HepG2 (cell line): ENCODE results near the gene DHRS1. TPM values are rescaled to one million over a fixed set of nuclear protein-coding genes. Genes with fewer than 3 reads are reported as not detected.

ENCODE experiments used
- EHMT2 ChIP-seq: fragments of 200-600 bp; sonication (generic); IDR thresholded peaks from 2 replicates; pipeline ENCODE4 v1.7.0; 2017; ENCODE audit warnings: antibody characterized with exemption, low read depth, low read length, borderline replicate concordance
- FIP1L1 ChIP-seq: fragments of 200-400 bp; formaldehyde crosslinking; IDR thresholded peaks from 2 replicates; pipeline ENCODE4 v1.6.1; 2018; ENCODE audit warnings: low read depth, mild to moderate bottlenecking, low read length, moderate library complexity, borderline replicate concordance; ENCODE audit not compliant: insufficient read depth
- FOXP1 ChIP-seq, 2 experiments: fragments of 450-650 bp in 1 of 2; IDR thresholded peaks; 2 replicates each; pipeline ENCODE4 v1.6.1; 2017 to 2018; ENCODE audit warnings: antibody characterized with exemption in 1 of 2
- GPBP1L1 ChIP-seq: sonication (generic); formaldehyde crosslinking; IDR thresholded peaks from 2 replicates; pipeline ENCODE4 v1.5.0; 2020; ENCODE audit warnings: mild to moderate bottlenecking, missing genetic modification reagents
- GZF1 ChIP-seq: sonication (generic); formaldehyde crosslinking; IDR thresholded peaks from 2 replicates; pipeline ENCODE4 v1.5.1; 2020; ENCODE audit warnings: mild to moderate bottlenecking, missing genetic modification reagents
- MAZ ChIP-seq, 2 experiments: sonication (generic) in 1 of 2; formaldehyde crosslinking in 1 of 2; IDR thresholded peaks; 2 replicates each; pipeline versions ENCODE4 v1.5.0 to v1.6.1; 2012 to 2020; ENCODE audit warnings: low read depth in 2 of 2, mild to moderate bottlenecking in 2 of 2, borderline replicate concordance in 1 of 2, improper control_type of control experiment in 1 of 2, low read length in 1 of 2, missing genetic modification reagents in 1 of 2, moderate library complexity in 1 of 2
- MXD3 ChIP-seq: IDR thresholded peaks from 2 replicates; pipeline ENCODE4 v1.6.1; 2016; ENCODE audit warnings: mild to moderate bottlenecking, missing biosample characterization, missing genetic modification reagents
- NCOR1 ChIP-seq: fragments of 200-600 bp; sonication (generic); IDR thresholded peaks from 2 replicates; pipeline ENCODE4 v1.7.0; 2017; ENCODE audit warnings: antibody characterized with exemption, low read length, borderline replicate concordance
- PHF5A ChIP-seq: IDR thresholded peaks from one replicate; pipeline ENCODE4 v1.6.1; 2018; ENCODE audit warnings: low read depth, missing genetic modification reagents; ENCODE audit not compliant: unreplicated experiment
- RBM22 ChIP-seq: fragments of 200-400 bp; formaldehyde crosslinking; optimal IDR thresholded peaks from 2 replicates; pipeline ENCODE3; 2017; ENCODE audit warnings: mild to moderate bottlenecking, low read length, moderate library complexity
- RFX3 ChIP-seq: IDR thresholded peaks from 2 replicates; pipeline ENCODE4 v1.6.1; 2016; ENCODE audit warnings: missing biosample characterization, missing genetic modification reagents
- SRY ChIP-seq: sonication (generic); formaldehyde crosslinking; IDR thresholded peaks from 2 replicates; pipeline ENCODE4 v1.8.0; 2022; ENCODE audit warnings: mild to moderate bottlenecking, missing genetic modification reagents
- TEAD3 ChIP-seq: optimal IDR thresholded peaks from 2 replicates; pipeline ENCODE3; 2016; ENCODE audit warnings: borderline replicate concordance
- TIGD3 ChIP-seq: sonication (generic); formaldehyde crosslinking; IDR thresholded peaks from 2 replicates; pipeline ENCODE4 v1.5.1; 2020; ENCODE audit warnings: mild to moderate bottlenecking, missing genetic modification reagents, borderline replicate concordance
- TOE1 ChIP-seq: sonication (generic); formaldehyde crosslinking; IDR thresholded peaks from 2 replicates; pipeline ENCODE4 v1.4.0; 2020; ENCODE audit warnings: mild to moderate bottlenecking, missing genetic modification reagents
- ZKSCAN8 ChIP-seq: IDR thresholded peaks from 2 replicates; pipeline ENCODE4 v1.6.1; 2016; ENCODE audit warnings: borderline replicate concordance, missing genetic modification reagents, missing compliant biosample characterization
- ZNF24 ChIP-seq: fragments of 450-650 bp; IDR thresholded peaks from 2 replicates; pipeline ENCODE4 v1.6.1; 2017; ENCODE audit warnings: antibody characterized with exemption, mild to moderate bottlenecking
- ZNF263 ChIP-seq: sonication (generic); formaldehyde crosslinking; IDR thresholded peaks from 2 replicates; pipeline ENCODE4 v1.4.0; 2020; ENCODE audit warnings: missing genetic modification reagents
- ZNF343 ChIP-seq: sonication (generic); formaldehyde crosslinking; IDR thresholded peaks from 2 replicates; pipeline ENCODE4 v1.4.0; 2020; ENCODE audit warnings: mild to moderate bottlenecking, missing genetic modification reagents
- ZNF550 ChIP-seq: sonication (generic); formaldehyde crosslinking; IDR thresholded peaks from 2 replicates; pipeline ENCODE4 v1.4.0; 2020; ENCODE audit warnings: mild to moderate bottlenecking, missing genetic modification reagents, borderline replicate concordance
- ZNF558 ChIP-seq: sonication (generic); formaldehyde crosslinking; IDR thresholded peaks from 2 replicates; pipeline ENCODE4 v1.9.0; 2022; ENCODE audit warnings: mild to moderate bottlenecking, missing genetic modification reagents, borderline replicate concordance
- ZNF589 ChIP-seq: sonication (generic); formaldehyde crosslinking; conservative IDR thresholded peaks from 2 replicates; pipeline ENCODE4 v1.8.0; 2022; ENCODE audit warnings: mild to moderate bottlenecking, moderate library complexity, missing genetic modification reagents
- ZNF710 ChIP-seq: sonication (generic); formaldehyde crosslinking; IDR thresholded peaks from 2 replicates; pipeline ENCODE4 v1.5.0; 2020; ENCODE audit warnings: mild to moderate bottlenecking, missing genetic modification reagents, borderline replicate concordance
- ZSCAN9 ChIP-seq: IDR thresholded peaks from 2 replicates; pipeline ENCODE4 v1.6.1; 2016; ENCODE audit warnings: borderline replicate concordance
- polyA plus RNA-seq, 8 experiments: library from polyadenylated mRNA; depleted of rRNA in 3 of 8; stranded (reverse) in 7 of 8; unstranded in 1 of 8; fragments of >200 nt; fragmentation: Illumina TruSeq in 4 of 8; extraction: Trizol in 4 of 8; gene quantifications; 2 replicates each; pipeline versions ENCODE4 v1.2.1 to v1.2.3, GENCODE V29; 2011 to 2016; ENCODE audit warnings: low read depth in 4 of 8, missing spikeins in 1 of 8, mixed read lengths in 1 of 8; ENCODE audit not compliant: insufficient read depth in 1 of 8
- total RNA-seq, 5 experiments: library from RNA; depleted of rRNA; stranded (reverse); fragments of >200 nt; fragmentation: Illumina TruSeq; extraction: Trizol; gene quantifications; 2 replicates each; pipeline ENCODE4 v1.2.3, GENCODE V29; 2016; ENCODE audit warnings: low read depth in 1 of 5

The DHRS1 gene
- total and polyA plus RNA-seq, 2 of the 13 experiments (the other 11 are each of a cell fraction or from before 2014, with no cell fraction given): 49.8 to 60.8 TPM

GRCh38 chr14:24315807-24316596, 16.4 kb upstream of the DHRS1 start (continued):
- TF ChIP-seq ZNF710 (CRISPR knock-in tag): peak; percentile 90
- 0 out of 2 replicates have a peak, but pooled peaks have one; percentile 17 for TF ChIP-seq RFX3 (CRISPR knock-in tag)
- TF ChIP-seq RBM22: peak; percentile 77
- TF ChIP-seq ZKSCAN8 (CRISPR knock-in tag): peak; percentile 90
- peak; percentile 99 for TF ChIP-seq SRY (CRISPR knock-in tag)
- no peak for TF ChIP-seq ZNF589 (CRISPR knock-in tag)
- TF ChIP-seq FIP1L1: no peak
- peak; percentile 96 for TF ChIP-seq ZSCAN9 (CRISPR knock-in tag)
- no peak for TF ChIP-seq NCOR1
- peak; percentile 88; the same call in 1 of the 2 replicates for TF ChIP-seq GZF1 (CRISPR knock-in tag)
- peak; percentile 99 for TF ChIP-seq MXD3 (CRISPR knock-in tag)
- peak; percentile 78 for TF ChIP-seq PHF5A (CRISPR knock-in tag)
- no peak for TF ChIP-seq GPBP1L1 (CRISPR knock-in tag)
- TF ChIP-seq ZNF550 (CRISPR knock-in tag): peak; percentile 96; the same call in 1 of the 2 replicates
- peak; percentile 99 for TF ChIP-seq ZNF343 (CRISPR knock-in tag)
- peak; percentile 70 for TF ChIP-seq TEAD3 (CRISPR knock-in tag)
- peak; percentile 42; the same call in 1 of the 2 replicates for TF ChIP-seq TOE1
- TF ChIP-seq FOXP1 (IDR thresholded peaks at IDR 0.05): no peak
- no peak for TF ChIP-seq FOXP1 (CRISPR knock-in tag; IDR thresholded peaks at IDR 0.05)
- 0 out of 2 replicates have a peak, but pooled peaks have one; percentile 25 for TF ChIP-seq TIGD3 (CRISPR knock-in tag)
- no peak for TF ChIP-seq EHMT2
- no peak for TF ChIP-seq ZNF24
- no peak for TF ChIP-seq MAZ (IDR thresholded peaks at IDR 0.05; ENCODE audit: borderline replicate concordance, low read depth, low read length)
- peak; percentile 66 for TF ChIP-seq MAZ (CRISPR knock-in tag; IDR thresholded peaks at IDR 0.05; ENCODE audit: low read depth)
- peak; percentile 95; the same call in 1 of the 2 replicates for TF ChIP-seq ZNF558 (CRISPR knock-in tag)
- TF ChIP-seq ZNF263: peak; percentile 86
